Lung microvascular endothelial cell (primary cell): ENCODE results near the gene CLTB. TPM values are rescaled to one million over a fixed set of nuclear protein-coding genes. Genes with fewer than 3 reads are reported as not detected.
"Not testable (repeated sequence)": the region's sequence is repeated elsewhere in the genome, so short reads cannot be mapped to it uniquely, and the experiment has no call there.

ENCODE experiments used
- DNase-seq, 2 donors: peaks; one replicate each; pipeline versions ENCODE4 v3.0.0 to v3.0.0-alpha.2; 2010; ENCODE audit warnings: low read depth in 2 of 2
- total RNA-seq: library from RNA; depleted of rRNA; stranded (reverse); fragments of >200 nt; gene quantifications from 2 replicates; pipeline ENCODE4 v1.2.1, GENCODE V29; 2014

CLTB gene, protein sequence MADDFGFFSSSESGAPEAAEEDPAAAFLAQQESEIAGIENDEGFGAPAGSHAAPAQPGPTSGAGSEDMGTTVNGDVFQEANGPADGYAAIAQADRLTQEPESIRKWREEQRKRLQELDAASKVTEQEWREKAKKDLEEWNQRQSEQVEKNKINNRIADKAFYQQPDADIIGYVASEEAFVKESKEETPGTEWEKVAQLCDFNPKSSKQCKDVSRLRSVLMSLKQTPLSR
- total RNA-seq, result 90.7 and 171 TPM in 2 replicates

DNA sequence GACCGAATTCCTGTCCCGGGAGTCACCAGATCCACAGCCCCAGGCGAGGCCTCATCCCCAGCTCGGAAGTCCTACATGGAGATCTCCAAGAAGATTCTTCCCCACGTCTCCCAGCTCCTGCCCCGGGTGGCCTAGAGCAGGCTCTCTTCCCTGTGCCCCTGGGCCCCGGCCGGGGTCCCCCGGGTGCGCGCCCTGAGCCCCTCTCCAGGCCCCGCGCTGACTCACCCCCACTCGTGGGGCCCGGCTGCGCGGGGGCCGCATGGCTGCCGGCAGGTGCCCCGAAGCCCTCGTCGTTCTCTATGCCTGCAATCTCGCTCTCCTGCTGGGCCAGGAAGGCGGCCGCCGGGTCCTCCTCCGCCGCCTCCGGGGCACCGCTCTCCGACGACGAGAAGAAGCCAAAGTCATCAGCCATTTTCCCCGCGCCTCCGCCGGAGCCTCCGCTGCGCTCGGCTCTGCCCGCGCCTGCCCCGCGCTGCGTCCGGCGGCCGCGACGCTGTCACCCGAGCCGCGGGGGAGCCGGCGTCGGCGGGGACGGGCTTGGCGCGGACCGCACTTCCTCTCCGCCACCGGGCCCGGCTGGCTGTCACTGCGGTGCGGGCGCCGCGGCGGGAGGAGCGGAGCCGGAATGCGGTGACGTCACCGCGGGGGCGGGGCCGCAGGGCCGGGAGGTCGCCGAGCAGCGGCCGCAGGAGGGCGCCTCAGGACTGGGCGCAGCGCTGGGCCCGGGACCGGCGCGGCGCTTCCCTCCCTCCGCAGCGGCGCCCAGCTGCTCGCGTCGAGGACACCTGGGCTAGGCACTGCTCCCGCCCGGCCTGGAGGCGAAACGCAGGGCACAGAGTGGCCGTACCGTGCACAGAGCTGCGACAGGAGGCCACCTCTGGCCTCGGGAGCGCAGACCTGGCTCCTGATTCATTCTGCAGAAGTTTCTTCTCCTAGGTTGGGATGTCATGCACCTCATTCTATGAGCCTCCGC is at the start of gene CLTB:
Gene CLTB, minus strand, starts transcription at position 588 of the 973 bp plus-strand sequence. Its CDS starts 176 bp downstream, at position 412.
- peak; percentile 89 to 95 for DNase-seq

DNA sequence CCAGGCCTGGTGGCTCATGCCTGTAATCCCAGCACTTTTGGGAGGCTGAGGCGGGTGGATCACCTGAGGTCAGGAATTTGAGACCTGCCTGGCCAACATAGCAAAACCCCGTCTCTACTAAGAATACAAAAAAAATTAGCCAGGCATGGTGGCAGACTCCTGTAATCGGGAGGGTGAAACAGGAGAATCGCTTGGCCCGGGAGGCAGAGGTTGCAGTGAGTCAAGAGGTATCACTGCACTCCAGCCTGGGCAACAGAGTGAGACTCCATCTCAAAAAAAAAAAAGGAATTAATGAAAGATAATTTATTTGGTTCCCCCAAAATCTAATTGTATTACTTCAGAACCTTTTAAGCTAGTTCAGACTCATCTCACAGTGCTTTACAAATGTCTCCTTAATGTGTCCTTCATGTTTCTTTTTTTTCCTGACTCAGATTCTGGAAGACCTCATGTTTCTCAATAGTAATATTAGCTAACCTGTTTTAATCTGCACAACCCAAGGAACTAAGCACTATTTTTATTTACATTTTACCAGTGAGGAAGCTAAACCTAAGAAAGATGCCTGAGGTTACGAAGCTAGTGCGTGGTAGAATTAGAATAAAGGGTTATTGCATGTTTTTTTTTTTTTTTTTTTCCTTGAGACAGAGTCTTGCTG is 46.9 kb upstream of the CLTB start:
- no peak for DNase-seq

DNA sequence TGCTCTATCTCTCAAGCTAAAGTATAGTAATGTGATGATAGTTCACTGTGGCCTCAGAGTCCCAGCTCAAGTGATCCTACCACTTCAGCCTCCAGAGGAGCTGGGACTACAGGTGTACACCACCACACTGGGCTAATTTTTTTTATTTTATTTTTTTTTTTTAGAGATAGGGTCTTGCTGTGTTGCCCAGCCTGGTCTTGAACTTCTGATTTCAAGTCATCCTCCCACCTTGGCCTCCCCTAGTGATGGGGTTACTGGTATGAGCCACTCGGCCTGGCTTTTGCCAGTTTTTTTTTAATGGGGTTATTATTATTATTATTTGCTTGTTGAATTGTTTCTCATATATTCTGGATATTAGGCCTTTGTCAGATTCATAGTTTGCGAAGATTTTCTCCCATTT is 45.0 kb upstream of the CLTB start:
- DNase-seq, result no peak

DNA sequence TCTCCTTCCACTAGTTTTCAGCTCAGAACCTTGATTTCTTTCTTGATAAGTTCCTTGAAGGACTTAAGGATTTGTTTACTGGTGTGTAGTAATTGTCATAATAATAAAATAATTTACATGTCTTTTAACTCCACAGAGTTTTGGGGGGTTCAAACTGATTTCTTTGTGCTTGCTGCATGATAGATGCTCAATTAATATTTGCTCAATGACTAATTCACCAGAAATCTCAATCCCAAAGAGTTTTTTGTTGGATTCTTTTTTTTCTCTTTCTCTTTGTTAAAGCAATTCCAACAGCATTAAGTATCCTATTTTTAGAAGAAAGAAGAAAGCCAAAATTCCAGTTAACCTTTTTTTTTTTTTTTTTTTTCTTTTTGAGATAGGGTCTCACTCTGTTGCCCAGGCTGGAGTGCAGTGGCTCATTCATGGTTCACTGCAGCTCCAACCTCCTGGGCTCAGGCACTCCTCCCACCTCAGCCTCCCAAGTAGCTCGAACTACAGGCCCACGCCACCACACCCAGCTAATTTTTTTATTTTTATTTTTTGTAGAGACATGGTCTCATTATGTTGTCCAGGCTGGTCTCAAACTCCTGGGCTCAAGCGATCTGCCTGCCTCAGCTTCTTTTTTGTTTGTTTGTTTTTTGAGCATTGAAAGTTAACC is 42.7 kb upstream of the CLTB start:
- DNase-seq, result no peak

DNA sequence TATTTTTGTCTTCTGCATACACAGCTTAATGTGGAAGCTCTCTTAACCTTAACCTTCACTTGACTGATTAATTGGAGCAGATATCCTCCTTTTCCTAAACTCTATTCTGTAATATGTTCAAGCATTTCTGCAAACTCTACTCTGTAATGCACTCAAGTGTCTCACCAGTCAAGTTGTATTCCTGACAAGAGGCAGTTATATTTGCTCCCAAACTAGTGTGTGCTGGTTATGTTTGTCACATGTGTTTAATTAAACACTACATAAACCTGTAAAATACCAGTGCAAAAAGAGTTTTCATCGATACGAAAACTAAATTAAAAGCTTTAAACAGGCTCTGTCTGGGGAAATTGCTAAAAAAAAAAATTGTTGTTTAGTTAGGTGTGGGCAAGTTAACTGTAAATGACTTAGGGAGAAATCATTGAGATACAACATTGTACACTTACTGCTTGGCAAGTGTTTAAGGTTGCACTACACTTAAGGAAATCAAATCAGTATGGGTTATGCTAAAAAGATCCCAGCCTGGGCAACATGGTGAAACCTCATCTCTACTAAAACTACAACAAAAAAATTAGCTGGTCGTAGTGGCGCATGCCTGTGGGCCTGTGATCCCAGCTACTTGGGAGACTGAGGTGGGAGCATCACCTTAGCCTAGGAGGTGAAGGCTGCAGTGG is 38.5 kb upstream of the CLTB start:
- DNase-seq, result no peak

DNA sequence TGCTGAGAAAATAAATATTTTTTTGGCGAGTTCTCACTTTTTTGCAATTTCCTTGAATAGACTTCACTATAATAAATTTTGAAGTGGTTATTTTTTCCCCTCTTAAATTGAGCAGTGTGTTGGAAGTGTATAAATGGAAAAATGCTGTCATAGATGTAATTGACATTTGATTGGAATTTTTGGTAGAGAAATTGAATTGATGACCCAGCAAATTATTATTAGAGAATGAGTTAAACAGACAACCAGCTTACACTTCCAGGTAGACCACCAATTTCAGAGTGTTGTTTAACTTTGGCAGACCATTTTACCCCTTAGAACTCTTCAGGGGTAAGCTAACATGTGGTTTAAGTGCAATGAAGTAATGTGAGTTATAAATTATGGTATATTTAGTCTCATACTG is 33.7 kb upstream of the CLTB start:
- no peak for DNase-seq

DNA sequence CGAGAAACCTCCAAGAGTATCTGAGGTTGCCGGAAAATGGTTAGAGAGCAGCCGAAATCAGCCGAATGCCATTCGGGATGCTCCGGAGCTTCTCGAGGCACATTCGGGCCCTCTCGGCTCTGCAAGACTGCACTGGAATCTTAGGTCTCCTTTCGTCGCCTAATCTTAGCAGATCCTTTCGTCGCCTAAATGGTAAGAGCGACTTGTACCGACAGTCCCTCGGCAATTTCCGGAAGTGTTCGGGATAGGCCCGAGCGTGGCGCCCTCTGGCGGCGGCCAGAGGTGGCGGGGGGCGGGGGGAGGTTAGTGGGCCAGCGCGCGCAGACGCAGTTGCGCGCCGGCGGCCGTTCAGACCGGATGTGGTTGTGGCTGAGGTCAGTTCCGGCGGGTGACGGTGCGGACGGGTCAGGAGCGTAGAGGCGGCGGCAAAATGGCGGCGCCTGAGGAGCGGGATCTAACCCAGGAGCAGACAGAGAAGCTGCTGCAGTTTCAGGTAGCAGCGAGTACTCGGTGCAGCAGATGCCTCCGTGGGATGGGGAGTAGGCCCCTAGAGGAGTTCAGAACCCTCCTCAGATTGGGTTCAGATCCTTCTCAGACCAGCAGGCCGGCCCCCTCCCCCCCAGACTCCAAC is 31.8 kb upstream of the CLTB start, which contains the start of gene FAF2:
Gene FAF2, plus strand, starts transcription at position 408 of the 631 bp plus-strand sequence. Its CDS starts 23 bp downstream, at position 431.
- peak; percentile 98 for DNase-seq

DNA sequence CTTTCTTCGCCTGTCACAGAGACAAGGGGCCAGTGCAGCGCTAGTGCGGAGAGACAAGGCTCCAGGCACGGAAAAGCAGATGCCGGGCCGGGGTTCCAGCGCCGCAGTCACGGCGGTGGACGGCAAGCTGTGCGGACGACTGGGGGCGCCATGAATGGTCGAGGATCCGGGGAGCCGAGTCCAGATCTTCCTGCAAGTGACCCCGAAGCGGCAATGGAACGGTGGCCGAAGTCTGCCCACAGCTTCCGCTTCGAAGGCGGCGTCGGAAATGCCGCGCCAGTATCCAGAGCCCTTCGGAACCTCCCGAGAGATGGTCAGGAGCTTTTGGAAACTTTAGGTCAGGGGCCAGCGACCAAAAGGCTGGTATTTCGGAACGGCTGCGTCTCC is 31.2 kb upstream of the CLTB start:
- DNase-seq, result peak in 1 of 2 donors; percentile 49

DNA sequence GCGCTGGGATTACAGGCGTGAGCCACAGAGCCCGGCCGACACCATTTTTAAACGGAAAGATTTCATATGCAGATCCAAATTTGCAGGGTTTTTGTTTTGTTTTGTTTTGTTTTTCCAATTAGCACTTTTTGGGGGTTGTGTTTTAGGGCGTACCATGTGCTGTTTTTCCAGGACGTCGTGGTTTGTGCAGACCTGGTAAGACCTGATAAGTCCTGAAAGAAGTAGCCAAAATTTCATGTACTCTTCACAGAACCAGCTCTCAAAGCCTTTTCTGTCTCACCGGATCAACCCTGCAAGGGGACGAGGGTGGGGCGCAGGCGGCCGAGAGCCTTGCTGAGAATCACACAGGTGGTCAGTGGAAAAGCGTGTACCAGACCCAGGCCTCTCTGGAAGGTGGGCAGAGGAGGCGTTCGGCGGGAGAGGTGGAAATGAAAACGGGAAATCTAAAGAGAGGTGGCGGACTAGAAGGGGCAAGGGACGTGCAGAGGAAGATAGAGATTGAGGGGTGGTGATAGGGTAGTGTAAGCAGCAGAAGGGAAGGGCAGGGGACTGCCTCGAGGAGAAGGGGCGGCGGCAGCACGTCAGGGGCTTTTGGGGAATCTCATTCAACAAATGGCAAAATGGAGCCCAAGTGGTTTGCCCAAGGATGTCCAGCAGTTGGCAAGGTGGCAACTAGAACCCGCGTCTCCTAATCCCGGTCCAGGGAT is 30.7 kb upstream of the CLTB start:
- DNase-seq, result peak; percentile 10 to 20

DNA sequence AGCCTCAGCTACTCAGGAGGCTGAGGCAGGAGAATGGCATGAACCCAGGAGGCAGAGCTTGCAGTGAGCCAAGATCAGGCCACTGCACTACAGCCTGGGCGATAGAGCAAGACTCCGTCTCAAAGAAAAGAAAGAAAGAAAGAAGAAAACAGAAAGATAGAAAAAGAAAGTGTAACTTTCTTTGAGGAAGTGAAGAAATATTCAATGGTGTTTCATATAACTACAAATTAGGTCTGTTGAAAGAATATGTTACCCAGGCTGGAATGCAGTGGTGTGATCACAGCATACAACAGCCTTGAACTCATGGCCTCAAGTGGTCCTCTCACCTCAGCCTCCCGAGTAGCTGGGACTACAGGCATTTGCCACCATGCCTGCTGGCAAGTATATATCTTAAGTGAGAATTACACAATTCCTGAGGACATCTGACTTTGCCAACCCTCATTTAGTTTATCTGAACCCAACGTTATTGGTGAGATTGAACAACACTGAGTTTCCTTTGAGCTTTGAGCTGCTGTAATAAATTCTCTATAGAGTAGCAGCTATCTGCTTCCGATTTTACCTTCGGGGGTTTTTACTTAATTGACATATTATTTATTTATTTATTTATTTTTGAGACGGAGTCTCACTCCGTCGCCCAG is 29.8 kb upstream of the CLTB start:
- no peak for DNase-seq

DNA sequence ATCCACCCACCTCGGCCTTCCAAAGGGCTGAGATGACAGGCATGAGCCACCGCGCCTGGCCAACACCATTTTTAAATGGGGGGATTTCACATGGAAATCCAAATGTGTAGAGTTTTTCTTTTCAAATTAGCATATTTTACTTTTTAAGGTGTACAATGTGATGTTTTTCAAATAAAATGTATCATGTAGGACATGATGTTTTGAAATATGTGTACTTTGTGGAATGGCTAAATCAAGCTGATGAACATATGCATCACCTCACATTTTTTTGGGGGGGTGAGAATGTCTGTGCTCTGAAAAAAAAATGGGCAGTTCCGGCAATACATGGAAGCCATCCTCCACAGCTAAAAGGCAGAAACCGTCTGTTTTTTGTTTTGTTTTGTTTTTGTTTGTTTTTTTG is 28.4 kb upstream of the CLTB start:
- DNase-seq, result no peak

DNA sequence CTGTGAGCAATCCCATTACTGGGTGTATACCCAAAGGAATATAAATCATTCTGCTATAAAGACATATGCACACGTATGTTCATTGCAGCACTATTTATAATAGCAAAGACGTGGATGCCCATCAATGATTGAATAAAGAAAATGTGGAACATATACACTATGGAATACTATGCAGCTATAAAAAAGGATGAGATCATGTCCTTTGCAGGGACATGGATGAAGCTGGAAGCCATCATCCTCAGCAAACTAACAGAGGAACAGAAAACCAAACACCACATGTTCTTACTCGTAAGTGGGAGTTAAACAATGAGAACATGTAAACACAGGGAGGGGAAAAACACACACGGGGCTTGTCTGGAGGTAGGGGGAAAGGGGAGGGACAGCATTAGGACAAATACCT is 26.6 kb upstream of the CLTB start:
- DNase-seq, result not testable (repeated sequence)

DNA sequence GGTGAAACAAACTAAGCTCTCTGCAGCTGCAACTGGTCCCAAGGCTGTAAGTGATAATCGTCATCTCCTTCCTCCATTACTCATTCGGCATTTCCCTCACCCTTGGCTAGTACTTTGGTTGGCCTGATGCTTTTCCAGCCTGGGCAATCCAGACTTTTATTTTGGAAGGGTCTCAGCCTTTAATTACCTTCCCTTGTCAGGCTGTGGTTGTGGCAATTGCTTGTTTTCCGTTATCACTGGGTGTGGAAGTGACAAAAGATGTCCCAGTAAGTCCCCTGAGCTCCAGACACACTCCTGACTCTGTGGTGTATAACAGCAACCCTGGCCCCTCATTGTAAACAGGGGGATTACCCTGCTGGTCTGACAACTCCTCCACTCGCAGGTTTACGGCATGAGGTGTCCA is 25.6 kb upstream of the CLTB start:
- peak; percentile 90 to 95 for DNase-seq

DNA sequence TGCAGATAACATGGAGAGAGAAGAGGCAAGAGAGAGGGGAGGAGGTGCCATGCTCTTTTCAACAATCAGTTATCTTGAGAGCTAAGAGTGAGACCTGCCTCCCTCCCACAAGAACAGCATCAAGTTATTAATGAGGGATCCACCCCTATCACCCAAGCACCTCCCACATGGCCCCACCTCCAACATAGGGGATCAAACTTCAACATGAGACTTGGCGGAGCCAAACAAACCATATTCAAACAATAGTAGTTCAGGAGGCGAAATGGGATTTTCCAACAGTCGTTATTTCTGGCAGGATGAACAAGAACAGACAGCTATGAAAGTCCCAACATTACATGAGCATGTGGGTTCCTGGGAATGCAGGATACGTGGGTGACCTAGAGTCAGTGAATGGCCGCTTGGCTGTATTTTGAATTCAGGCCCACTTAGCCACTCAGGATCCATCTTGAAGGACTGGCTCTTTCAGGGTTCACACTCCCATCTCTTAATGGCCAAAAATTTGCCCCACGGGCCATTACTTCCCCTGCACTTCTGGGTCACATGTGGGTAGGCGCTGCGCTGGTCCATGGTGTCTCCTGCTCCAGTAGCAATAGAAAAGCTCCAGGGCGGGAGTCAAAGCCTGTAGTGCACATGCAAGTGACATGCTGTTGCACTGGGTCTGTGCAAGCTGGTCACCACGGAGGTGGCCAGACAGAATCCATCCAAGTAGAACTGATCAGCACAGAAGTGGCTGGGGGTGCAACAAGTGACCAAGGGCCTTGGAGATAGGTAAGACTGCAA is 24.8 kb upstream of the CLTB start:
- DNase-seq, result peak; percentile 77 to 95

DNA sequence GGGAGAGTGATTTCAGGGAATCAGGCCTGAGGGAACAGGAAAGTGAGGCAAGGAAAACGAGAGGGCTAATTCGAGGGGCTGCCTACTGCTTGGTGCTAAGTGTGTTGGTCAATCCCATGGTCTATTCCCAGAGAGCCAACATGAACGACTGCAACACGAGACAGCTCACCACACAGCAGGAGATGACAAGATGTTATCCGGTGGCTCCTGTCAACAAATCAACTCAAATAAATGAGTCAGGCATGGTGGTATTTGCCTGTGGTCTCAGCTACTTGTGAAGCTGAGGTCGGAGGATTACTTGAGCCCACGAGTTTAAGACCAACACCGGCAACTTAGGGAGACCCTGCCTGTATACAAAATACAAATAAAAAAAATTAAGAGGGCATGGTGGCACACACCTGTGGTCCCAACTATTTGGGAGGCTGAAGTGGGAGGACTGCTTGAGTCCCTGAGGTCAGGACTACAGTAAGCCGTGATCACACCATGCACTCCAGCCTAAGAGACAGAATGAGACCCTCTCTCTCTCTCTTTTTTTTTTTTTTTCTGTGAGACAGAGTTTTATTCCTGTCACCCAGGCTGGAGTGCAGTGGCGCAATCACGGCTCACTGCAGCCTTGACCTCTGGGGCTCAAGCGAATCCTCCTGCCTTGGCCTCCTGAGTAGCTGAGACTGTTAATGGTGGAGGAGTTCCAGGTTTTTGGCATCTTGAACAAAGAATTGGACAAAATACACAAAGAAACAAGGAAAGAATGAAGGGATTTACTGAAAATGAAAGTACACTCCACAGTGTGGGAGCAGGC is 22.8 kb upstream of the CLTB start:
- DNase-seq, result peak; percentile 72 to 90

DNA sequence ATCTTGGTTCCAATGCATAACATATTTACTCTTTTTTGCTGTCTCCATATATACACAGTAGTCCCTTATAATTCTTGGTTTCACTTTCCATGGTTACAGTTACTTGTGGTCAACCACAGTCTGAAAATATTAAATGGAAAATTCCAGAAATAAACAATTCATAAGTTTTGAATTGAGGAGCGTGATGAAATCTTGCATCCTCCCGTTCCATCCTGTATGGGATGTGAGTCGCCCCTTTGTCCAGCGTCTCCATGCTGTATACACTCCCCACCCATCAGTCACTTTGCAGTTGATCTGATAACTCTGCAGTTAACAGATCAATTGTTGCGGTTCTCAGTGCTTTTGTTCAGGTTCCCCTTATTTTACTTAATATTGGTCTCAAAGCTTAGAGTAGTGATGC is 20.3 kb upstream of the CLTB start:
- DNase-seq, result peak; percentile 58 to 65

DNA sequence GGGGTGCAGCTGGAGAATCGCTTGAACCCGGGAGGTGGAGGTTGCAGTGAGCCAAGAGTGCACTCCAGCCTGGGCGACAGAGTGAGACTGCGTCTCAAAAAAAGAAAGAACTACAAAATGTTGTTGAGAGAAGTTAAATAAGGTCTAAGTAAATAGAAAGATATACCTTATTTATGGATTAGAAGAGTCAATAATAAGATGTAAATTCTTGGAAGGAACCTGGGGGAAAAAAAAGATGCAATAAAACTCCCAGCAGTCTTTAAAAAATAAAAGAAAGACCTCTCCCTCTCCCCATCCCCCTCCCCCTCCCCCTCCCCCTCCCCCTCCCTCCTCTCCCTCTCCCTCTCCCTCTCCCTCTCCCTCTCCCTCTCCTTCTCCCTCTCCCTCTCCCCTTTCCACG is 16.4 kb upstream of the CLTB start:
- no peak for DNase-seq

DNA sequence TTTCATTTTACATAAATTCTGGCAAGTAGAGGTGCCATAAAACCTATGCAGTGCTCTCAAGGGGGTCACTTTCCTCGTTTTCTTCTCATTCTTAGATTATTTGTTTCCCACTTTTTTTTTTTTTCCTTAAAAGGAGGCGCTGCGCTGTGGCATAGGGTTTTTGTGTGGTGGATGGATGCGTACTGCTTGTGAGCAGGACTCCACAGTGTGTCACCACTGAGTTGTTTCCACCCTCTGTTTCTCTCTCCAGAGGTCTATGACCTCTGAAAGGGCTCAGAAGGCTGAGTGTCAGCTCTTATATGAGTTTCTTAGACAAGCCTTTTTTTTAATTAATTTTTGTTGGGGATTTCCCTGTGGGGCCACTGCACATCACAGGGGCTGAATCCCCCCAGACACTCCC is 13.6 kb upstream of the CLTB start:
- DNase-seq, result peak in 1 of 2 donors; percentile 57
